Measurements from ENCODE around the gene MRPS31.

- TF ChIP-seq CTCF (IDR thresholded peaks at IDR 0.05) (no peak), POLR2A (IDR thresholded peaks at IDR 0.05) (no peak)
Measured at GRCh38 chr13:40812102-40812501, 41.1 kb upstream of the MRPS31 start.
